Articular chondrocyte of knee joint (primary cell): ENCODE data around the gene FMN1. TPM values are rescaled to one million over a fixed set of nuclear protein-coding genes. Genes with fewer than 3 reads are reported as not detected.

Experiments
- small RNA-seq: library from RNA; depleted of rRNA; stranded (forward); fragments of <200 nt; gene quantifications from one replicate; pipeline ENCODE3, GENCODE V24; 2012
- total RNA-seq: library from RNA; depleted of rRNA; stranded (reverse); fragments of >200 nt; gene quantifications from 2 replicates; pipeline ENCODE4 v1.2.3, GENCODE V29; 2012

The FMN1 gene, protein sequence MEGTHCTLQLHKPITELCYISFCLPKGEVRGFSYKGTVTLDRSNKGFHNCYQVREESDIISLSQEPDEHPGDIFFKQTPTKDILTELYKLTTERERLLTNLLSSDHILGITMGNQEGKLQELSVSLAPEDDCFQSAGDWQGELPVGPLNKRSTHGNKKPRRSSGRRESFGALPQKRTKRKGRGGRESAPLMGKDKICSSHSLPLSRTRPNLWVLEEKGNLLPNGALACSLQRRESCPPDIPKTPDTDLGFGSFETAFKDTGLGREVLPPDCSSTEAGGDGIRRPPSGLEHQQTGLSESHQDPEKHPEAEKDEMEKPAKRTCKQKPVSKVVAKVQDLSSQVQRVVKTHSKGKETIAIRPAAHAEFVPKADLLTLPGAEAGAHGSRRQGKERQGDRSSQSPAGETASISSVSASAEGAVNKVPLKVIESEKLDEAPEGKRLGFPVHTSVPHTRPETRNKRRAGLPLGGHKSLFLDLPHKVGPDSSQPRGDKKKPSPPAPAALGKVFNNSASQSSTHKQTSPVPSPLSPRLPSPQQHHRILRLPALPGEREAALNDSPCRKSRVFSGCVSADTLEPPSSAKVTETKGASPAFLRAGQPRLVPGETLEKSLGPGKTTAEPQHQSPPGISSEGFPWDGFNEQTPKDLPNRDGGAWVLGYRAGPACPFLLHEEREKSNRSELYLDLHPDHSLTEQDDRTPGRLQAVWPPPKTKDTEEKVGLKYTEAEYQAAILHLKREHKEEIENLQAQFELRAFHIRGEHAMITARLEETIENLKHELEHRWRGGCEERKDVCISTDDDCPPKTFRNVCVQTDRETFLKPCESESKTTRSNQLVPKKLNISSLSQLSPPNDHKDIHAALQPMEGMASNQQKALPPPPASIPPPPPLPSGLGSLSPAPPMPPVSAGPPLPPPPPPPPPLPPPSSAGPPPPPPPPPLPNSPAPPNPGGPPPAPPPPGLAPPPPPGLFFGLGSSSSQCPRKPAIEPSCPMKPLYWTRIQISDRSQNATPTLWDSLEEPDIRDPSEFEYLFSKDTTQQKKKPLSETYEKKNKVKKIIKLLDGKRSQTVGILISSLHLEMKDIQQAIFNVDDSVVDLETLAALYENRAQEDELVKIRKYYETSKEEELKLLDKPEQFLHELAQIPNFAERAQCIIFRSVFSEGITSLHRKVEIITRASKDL (N-terminal part only)
- total RNA-seq = 3.4 and 6.3 TPM in 2 replicates

DNA sequence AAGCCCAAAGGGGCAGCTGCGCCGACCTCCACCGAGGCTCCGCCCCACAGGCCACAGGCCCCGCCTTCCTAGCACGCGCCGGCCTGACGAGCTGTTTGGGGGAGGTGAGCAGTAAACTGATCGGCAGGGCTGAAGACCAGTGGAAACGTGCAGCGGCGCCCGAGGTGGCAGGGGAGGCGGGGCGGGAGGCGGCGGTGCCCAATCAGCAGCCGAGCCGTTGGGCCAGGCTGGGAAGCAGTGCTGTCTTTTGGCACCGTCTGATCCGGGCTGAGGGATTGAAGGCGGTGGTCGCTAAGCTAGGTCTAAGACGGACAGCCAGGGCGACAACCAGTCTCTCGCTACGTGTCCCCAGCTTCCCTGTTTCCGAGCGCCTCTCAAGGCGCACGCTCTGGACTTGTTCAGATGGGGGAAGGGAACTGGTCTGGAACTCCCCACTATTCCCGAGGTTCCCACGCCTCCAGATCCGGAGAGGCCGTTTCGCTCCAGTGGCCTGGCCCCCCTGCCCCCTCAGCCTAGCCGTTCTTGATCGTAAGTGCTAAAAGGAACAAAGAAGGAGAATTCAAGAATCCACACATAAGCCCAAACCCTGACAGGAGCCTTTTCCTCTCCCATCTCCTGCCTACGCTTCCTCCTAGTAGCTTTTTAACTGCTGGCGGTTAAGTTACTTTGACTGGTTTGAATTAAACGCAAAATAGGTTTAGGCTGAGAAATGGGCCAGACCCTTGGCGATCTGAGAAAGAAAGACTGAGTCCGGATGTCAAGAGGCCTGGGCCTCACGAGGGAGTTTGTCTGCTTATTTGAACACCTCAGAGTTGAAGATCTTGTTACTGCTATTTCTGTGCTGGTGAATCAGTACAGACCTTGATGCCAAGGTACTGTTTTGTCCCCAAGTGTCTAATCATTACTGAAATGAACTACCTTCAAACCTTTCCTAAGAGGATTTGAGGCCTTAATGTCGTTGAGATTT is at the start of gene FMN1:
Gene FMN1, minus strand, starts transcription at position 11 of the 967 bp plus-strand sequence. CDS start 39,800 bp downstream, outside the sequence.

GRCh38 chr15:32717426-32718226 is 476.9 kb downstream of the FMN1 start, which contains the start of gene GREM1:
TSS of gene GREM1 (plus strand) at chr15:32718004. CDS start at chr15:32730691, 12,687 bp downstream.

Small RNA genes lying within 50 kb of the gene (small RNA-seq; reads per million reads assigned to genes)
- not detected for gene RF00591

Other genes with a start within 250 kb of the FMN1 start
- not detected in 2 replicates for gene RYR3, start 116.3 kb upstream of the FMN1 start, total RNA-seq